Neutrophil (primary cell): ENCODE results near the gene RAB18.

Experiments
- H3K27ac ChIP-seq: fragments of 200-600 bp; sonication (generic); 2 replicates; pipeline ENCODE4 v1.5.1; 2016; ENCODE audit warnings: mild to moderate bottlenecking, moderate library complexity
- H3K27me3 ChIP-seq: fragments of 200-600 bp; sonication (generic); 2 replicates; pipeline ENCODE4 v1.6.0; 2016; ENCODE audit warnings: mild to moderate bottlenecking
- H3K36me3 ChIP-seq: fragments of 200-600 bp; sonication (generic); 2 replicates; pipeline ENCODE4 v1.5.1; 2017
- H3K4me1 ChIP-seq, 2 experiments: fragments of 200-600 bp in 1 of 2; sonication (generic) in 1 of 2; 1 replicate in 1 of 2; 2 replicates in 1 of 2; pipeline versions ENCODE4 v1.5.1 to v1.6.1; 2013 to 2016; ENCODE audit warnings: low read depth in 1 of 2, low read length in 1 of 2, mild to moderate bottlenecking in 1 of 2, moderate library complexity in 1 of 2; ENCODE audit not compliant: control insufficient read depth in 1 of 2, insufficient read depth in 1 of 2
- H3K4me3 ChIP-seq, 2 experiments: fragments of 200-600 bp in 1 of 2; sonication (generic) in 1 of 2; 1 replicate in 1 of 2; 2 replicates in 1 of 2; pipeline ENCODE4 v1.5.1; 2013 to 2016; ENCODE audit warnings: low read depth in 1 of 2, low read length in 1 of 2, mild to moderate bottlenecking in 1 of 2, moderate library complexity in 1 of 2
- H3K9me3 ChIP-seq: fragments of 200-600 bp; sonication (generic); 2 replicates; pipeline ENCODE4 v1.5.1; 2016
- TF ChIP-seq, protein P1 (sequence below): fragments of 200-600 bp; sonication (generic); IDR thresholded peaks from 2 replicates; pipeline ENCODE4 v1.5.1; 2016; ENCODE audit warnings: antibody characterized with exemption

RAB18 gene

DNA sequence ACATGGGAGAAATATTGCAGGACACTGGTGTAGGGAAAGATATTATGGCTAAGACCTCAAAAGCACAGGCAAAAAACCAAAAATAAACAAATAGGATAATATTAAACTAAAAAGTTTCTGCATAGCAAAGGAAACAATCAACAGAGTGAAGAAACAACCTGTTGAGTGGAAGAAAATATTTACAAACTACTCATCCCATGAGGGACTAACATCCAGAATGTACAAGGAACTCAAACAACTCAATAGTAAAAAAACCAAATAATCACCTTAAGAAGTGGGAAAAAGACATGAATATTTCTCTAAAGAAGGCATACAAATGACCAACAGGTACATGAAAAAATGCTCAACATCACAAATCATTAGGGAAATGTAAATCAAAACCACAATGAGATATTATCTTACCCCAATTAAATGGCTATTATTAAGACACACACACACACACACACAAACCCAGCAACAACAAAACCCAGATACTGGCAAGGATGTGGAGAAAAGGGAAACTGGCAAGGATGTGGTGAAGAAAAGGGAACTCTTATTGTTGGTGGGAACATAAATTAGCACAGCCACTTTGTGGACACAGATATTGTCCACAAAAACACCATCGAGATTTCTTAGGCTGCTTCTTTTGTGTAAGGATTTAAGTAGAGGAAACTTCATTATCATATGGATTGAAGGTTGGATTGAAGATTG is 9.8 kb upstream of the RAB18 start:
- TF ChIP-seq, protein P1, sequence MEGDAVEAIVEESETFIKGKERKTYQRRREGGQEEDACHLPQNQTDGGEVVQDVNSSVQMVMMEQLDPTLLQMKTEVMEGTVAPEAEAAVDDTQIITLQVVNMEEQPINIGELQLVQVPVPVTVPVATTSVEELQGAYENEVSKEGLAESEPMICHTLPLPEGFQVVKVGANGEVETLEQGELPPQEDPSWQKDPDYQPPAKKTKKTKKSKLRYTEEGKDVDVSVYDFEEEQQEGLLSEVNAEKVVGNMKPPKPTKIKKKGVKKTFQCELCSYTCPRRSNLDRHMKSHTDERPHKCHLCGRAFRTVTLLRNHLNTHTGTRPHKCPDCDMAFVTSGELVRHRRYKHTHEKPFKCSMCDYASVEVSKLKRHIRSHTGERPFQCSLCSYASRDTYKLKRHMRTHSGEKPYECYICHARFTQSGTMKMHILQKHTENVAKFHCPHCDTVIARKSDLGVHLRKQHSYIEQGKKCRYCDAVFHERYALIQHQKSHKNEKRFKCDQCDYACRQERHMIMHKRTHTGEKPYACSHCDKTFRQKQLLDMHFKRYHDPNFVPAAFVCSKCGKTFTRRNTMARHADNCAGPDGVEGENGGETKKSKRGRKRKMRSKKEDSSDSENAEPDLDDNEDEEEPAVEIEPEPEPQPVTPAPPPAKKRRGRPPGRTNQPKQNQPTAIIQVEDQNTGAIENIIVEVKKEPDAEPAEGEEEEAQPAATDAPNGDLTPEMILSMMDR = no peak
- no peaks in the 10 kb centered on the region for H3K36me3 ChIP-seq
- H3K27ac ChIP-seq = no peak overlapping the region
- no peaks in the 10 kb centered on the region for H3K9me3 ChIP-seq
- H3K4me1 ChIP-seq = peaks cover 11 to 16% of the 10 kb centered on the region in 2 experiments
- H3K27me3 ChIP-seq = no peaks in the 10 kb centered on the region
- no peak overlapping the region for H3K4me3 ChIP-seq

DNA sequence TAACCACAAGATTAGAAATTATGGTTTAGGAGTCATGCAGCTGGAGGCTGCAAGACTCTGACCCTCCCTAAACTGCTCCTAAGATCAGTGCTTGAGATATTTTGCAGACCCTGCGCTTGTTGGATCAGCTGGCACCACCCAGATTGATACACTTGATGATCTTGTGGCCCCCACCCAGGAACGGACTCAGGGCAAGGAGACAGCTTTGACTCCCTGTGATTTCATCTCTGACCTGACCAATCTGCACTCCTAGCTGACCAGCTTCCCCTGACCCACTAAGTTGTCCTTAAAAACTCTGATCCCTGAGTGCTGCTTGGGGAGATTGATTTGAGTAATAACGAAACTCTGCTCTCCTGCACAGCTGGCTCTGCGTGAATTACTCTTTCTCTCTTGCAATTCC is 8.0 kb upstream of the RAB18 start:
- no peaks in the 10 kb centered on the region for H3K4me1 ChIP-seq
- no peaks in the 10 kb centered on the region for H3K27me3 ChIP-seq
- no peaks in the 10 kb centered on the region for H3K36me3 ChIP-seq
- TF ChIP-seq, protein P1 = no peak
- H3K4me3 ChIP-seq = no peak overlapping the region
- no peaks in the 10 kb centered on the region for H3K9me3 ChIP-seq
- H3K27ac ChIP-seq = no peak overlapping the region

DNA sequence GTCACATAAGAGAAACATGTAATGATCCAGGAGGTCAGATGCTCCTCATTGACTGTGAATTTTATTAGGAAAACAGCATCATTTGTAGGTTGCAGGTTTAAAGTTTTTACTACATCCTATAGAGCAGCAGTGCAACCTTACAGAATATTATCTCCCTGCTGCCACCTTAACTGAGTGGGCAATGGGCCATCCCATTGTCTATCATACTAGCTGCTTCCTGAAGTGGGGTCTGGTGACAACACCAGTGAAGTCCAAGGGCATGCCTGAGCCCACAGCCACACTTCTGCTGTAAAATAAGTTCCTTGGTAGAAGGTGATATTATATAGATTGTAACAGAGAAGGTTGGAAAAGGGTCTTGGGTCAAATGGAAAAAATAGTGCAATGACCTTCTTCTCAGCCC is 4.0 kb upstream of the RAB18 start:
- Histone ChIP-seq H3K27ac (no peak overlapping the region), H3K9me3 (no peaks in the 10 kb centered on the region), H3K27me3 (no peaks in the 10 kb centered on the region), H3K36me3 (no peaks in the 10 kb centered on the region), H3K4me1 (peaks cover 11 to 13% of the 10 kb centered on the region in 2 experiments), H3K4me3 (no peak overlapping the region)
- TF ChIP-seq, protein P1 = no peak

DNA sequence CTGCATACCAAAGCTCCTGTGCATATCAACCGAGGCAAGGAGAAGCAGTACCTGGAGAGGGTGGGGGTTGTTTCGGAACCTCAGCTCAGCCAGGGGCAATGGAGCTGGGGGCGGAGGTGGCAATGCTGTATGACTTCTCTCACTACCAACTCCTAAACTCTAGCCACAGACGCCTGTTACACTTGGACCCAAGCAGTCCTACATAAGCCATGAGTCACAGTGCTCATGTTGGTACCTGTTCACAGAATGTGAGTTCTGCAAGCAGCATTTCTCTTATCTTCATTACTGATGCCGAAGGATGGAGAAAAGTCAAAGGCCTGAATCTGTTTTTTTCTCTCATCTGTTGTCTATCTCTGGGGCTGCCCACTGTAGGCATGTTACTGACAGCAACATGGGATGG is 3.2 kb upstream of the RAB18 start:
- no peak overlapping the region for H3K4me3 ChIP-seq
- H3K27ac ChIP-seq = no peak overlapping the region
- no peaks in the 10 kb centered on the region for H3K27me3 ChIP-seq
- H3K4me1 ChIP-seq = peaks cover 17 to 21% of the 10 kb centered on the region in 2 experiments
- H3K36me3 ChIP-seq = no peaks in the 10 kb centered on the region
- TF ChIP-seq, protein P1 = no peak
- no peaks in the 10 kb centered on the region for H3K9me3 ChIP-seq

DNA sequence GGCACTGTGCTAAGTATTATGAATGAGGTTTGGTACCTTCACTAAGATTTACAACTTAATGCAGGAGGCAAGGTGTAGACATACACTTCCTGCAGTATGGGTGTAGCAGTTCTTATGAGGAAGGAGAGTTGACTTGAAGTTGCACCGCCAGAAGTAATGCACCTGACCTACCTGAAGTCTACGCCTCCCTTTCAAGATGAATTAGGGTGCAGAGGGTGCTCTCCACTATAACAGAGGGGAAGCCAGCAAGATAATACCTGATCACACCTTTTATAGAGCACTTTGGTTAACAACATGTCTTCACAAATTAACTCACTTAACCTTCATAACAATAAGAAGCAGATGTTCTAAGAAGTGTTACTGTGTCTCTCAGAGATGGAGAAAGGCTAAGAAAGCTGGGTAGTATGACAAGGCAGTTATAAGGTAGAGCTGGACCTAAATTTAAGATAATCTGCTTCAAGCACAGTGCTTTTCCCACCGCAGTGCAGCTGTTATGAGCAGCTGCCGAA is 552 bp upstream of the RAB18 start:
- peak overlapping the region; percentile 89 for H3K27ac ChIP-seq
- H3K9me3 ChIP-seq = no peaks in the 10 kb centered on the region
- peaks cover 6% of the 10 kb centered on the region for H3K36me3 ChIP-seq
- peaks cover 37 to 41% of the 10 kb centered on the region in 2 experiments for H3K4me1 ChIP-seq
- H3K27me3 ChIP-seq = no peaks in the 10 kb centered on the region
- peak overlapping the region; percentile 74 to 89 for H3K4me3 ChIP-seq
- TF ChIP-seq, protein P1 = no peak
